Caki2 (cell line): ENCODE measurements around the gene ALOX12B. TPM values are rescaled to one million over a fixed set of nuclear protein-coding genes. Genes with fewer than 3 reads are reported as not detected.
"Not testable (repeated sequence)": the region's sequence is repeated elsewhere in the genome, so short reads cannot be mapped to it uniquely, and the experiment has no call there.

ENCODE experiments used
- DNase-seq: peaks from one replicate; pipeline ENCODE4 v3.0.0-alpha.2; 2015; ENCODE audit warnings: low read depth
- in situ Hi-C: cut with HindIII; loops from 2 replicates; pipeline ENCODE4 v1.10.0; 2016; ENCODE audit warnings: low sequenced_read_pairs, low pct_unique_long_range_greater_than_20kb, mixed read lengths
- total RNA-seq: library from RNA; depleted of rRNA; stranded (reverse); fragments of >200 nt; shearing (Covaris generic); gene quantifications from 2 replicates; pipeline ENCODE4 v1.2.3, GENCODE V29; 2014; ENCODE audit warnings: low replicate concordance

ALOX12B gene
- total RNA-seq, 1 experiment from 2014 or later, result 0.74 TPM

GRCh38 chr17:8073627-8074484 is 13.7 kb downstream of the ALOX12B start:
- in situ Hi-C loops, result no loop called here
- peak; percentile 31 for DNase-seq

GRCh38 chr17:8072729-8073461 is 14.6 kb downstream of the ALOX12B start:
- no peak for DNase-seq
- in situ Hi-C loops, result no loop called here

GRCh38 chr17:8072341-8072728 is 15.2 kb downstream of the ALOX12B start:
- in situ Hi-C loops, result no loop called here

GRCh38 chr17:8071496-8071895 is 16.0 kb downstream of the ALOX12B start:
- no peak for DNase-seq
- in situ Hi-C loops, result no loop called here

More at GRCh38 chr17:8072341-8072728, 15.2 kb downstream of the ALOX12B start:
- no peak for DNase-seq

- in situ Hi-C loops, result no loop called here
- DNase-seq, result no peak
Observed at GRCh38 chr17:8069587-8069860, 18.0 kb downstream of the ALOX12B start.

- in situ Hi-C loops, result no loop called here
- no peak for DNase-seq
Observed at GRCh38 chr17:8068736-8069586, 18.6 kb downstream of the ALOX12B start.

- in situ Hi-C loops, result no loop called here
Observed at GRCh38 chr17:8067806-8068205, 19.7 kb downstream of the ALOX12B start.

GRCh38 chr17:8066841-8067775 is 20.4 kb downstream of the ALOX12B start:
- in situ Hi-C loops, result no loop called here
- no peak for DNase-seq

More at GRCh38 chr17:8067806-8068205, 19.7 kb downstream of the ALOX12B start:
- DNase-seq, result no peak

GRCh38 chr17:8064561-8065019 is 22.9 kb downstream of the ALOX12B start:
- DNase-seq, result no peak
- in situ Hi-C loops, result no loop called here

- in situ Hi-C loops, result no loop called here
- DNase-seq, result no peak
Observed at GRCh38 chr17:8063761-8064534, 23.6 kb downstream of the ALOX12B start.

- no peak for DNase-seq
- in situ Hi-C loops, result no loop called here
Observed at GRCh38 chr17:8062807-8063483, 24.6 kb downstream of the ALOX12B start.

GRCh38 chr17:8062435-8062806 is 25.1 kb downstream of the ALOX12B start:
- no peak for DNase-seq
- in situ Hi-C loops, result no loop called here

- DNase-seq, in situ Hi-C loops: not testable (repeated sequence)
Observed at GRCh38 chr17:8061851-8062250, 25.7 kb downstream of the ALOX12B start.

- in situ Hi-C loops, result no loop called here
- peak; percentile 31 for DNase-seq
Observed at GRCh38 chr17:8060274-8060673, 27.2 kb downstream of the ALOX12B start.

GRCh38 chr17:8059131-8059530 is 28.4 kb downstream of the ALOX12B start:
- in situ Hi-C loops, result no loop called here
- no peak for DNase-seq

- peak; percentile 50 for DNase-seq
- in situ Hi-C loops, result no loop called here
Observed at GRCh38 chr17:8057691-8058114, 29.8 kb downstream of the ALOX12B start.
